HG02798 (cell line): ENCODE data around the gene SLC8A2.

Source experiments
- ATAC-seq: cut with Tn5 transposase; IDR thresholded peaks from one replicate; pipeline ENCODE4 v1.9.1; 2021; ENCODE audit warnings: mild to moderate bottlenecking; ENCODE audit not compliant: unreplicated experiment, poor library complexity

The SLC8A2 gene

DNA sequence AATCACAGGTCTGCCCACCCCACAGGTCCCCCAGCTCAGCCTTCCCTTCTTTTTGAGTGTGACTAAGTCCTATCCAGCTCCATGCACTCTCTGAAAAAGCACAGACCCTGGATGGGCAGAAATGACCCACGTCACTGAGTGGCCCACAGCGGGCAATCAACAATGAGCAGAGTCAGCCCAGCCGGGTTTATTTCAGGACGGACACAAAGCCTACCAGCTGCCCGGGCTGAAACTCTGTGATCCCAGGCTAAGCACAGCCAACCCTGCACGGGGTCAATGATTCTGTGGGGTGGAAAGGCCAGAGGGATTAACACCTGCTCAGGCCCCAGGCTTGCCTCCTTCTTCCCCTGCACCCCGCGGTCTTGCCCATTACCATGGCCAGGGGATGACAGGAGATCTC, 34.8 kb upstream of the SLC8A2 start:
- ATAC-seq = no peak

DNA sequence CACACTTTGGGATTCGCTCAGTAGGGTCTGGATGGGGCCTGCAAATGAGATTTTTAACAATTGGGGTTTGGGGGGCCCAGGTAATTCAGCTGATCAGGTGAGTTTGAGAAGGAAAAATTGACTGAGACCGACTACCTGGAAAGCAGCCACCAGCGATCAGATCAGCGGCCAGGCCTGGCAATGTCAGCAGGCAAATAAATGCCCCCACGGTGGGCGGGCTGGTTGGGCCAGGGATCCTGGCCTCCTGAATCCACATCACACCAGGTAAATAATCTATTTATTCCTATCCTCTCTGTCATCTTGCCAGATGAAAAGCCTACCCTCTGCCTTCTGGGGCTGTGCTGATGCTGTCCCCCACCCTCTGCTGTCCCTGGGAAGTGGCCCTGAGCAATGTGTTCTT, 33.8 kb upstream of the SLC8A2 start:
- no peak for ATAC-seq

- no peak for ATAC-seq
Measured at GRCh38 chr19:47503826-47504150, 32.1 kb upstream of the SLC8A2 start.

- no peak for ATAC-seq
Measured at GRCh38 chr19:47503130-47503825, 31.6 kb upstream of the SLC8A2 start.

- ATAC-seq = no peak
Measured at GRCh38 chr19:47499863-47500830, 28.5 kb upstream of the SLC8A2 start.

- ATAC-seq = no peak
Measured at GRCh38 chr19:47499371-47499770, 27.7 kb upstream of the SLC8A2 start.

DNA sequence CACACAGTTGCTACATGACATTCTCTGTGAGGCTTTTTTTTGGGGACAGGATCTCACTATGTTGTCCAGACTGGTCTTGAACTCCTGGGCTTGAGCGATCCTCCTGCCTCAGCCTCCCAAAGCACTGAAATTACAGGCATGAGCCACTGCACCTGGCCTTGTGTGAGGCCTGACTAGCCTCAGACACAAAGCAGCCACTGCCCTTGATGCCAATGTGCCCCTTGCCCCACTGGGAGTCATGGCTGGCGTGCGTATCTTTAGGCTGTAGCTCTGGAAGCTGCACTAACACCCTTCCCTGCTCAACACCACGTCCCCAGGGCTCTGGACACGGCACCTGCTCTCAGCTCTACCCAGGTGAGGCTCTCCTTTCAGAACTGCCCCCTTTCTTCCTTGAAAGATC, 26.9 kb upstream of the SLC8A2 start:
- no peak for ATAC-seq

GRCh38 chr19:47497821-47498520, 26.3 kb upstream of the SLC8A2 start:
- ATAC-seq = no peak

DNA sequence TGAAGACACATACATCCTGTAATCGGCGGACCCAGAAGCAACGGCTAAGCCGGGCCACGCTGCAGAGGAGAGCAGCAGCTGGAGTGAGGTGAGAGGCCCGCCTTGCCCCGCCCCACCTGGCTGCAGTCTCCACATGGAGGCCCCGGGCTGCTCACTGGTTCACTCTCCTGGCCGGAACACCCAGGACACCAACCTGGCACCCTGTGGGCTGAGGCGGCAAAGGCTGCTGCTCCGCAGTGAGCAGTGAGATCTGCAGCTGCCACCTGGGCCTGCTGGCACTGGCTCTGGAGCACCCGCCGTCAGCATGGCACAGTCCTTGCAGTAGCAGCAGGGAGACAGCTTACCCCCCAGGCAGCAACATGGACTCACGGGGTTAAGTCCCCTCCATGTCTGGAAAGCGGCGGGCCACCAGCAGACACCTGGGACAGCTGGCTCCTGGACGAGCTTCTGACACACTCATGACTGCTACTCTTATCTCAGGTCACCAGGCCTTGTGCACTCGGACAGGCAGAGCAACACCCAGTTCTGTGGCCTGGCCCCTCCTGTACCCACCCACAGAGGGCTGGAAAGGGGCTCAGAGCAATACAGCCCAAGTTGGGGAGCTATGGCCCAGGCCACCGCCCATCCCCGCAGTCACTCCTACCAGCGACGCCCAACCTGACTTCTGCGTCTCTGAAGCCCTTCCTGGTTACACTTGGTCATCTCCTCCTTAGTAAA, 25.5 kb upstream of the SLC8A2 start:
- ATAC-seq = no peak

GRCh38 chr19:47495478-47496372, 24.0 kb upstream of the SLC8A2 start:
- no peak for ATAC-seq

DNA sequence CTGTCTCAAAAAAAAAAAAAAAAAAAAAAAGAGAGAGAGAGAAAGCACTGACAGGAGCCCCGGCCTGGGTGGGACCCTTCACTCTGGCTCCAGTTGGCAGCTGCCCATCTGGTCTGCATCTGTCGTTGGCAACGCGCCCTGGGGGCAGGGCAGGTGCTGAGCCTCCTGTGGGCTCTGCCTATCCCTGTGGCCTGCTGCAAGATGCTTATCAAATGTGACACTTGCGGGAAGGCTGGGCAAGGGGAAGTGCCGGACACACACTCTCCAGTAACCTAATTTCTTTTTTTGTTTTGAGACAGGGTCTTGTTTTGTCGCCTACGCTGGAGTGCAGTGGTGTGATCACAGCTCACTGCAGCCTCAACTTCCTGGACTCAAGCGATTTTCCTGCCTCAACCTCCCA, 23.0 kb upstream of the SLC8A2 start:
- no peak for ATAC-seq

DNA sequence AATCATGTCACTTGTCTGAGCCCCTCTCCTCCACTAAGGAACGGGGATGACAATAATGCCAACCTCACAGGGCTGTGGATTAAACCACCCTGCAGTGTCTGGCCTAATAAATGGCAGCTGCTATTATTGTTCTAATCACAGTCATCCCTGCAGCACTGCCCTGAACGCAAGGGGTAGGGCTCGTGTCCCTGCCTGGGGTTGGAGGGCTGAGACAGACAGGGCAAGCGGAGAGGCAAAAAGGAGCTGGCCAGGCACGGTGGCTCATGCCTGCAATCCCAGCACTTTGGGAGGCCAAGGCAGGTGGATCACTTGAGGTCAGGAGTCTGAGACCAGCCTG, 22.5 kb upstream of the SLC8A2 start:
- no peak for ATAC-seq

DNA sequence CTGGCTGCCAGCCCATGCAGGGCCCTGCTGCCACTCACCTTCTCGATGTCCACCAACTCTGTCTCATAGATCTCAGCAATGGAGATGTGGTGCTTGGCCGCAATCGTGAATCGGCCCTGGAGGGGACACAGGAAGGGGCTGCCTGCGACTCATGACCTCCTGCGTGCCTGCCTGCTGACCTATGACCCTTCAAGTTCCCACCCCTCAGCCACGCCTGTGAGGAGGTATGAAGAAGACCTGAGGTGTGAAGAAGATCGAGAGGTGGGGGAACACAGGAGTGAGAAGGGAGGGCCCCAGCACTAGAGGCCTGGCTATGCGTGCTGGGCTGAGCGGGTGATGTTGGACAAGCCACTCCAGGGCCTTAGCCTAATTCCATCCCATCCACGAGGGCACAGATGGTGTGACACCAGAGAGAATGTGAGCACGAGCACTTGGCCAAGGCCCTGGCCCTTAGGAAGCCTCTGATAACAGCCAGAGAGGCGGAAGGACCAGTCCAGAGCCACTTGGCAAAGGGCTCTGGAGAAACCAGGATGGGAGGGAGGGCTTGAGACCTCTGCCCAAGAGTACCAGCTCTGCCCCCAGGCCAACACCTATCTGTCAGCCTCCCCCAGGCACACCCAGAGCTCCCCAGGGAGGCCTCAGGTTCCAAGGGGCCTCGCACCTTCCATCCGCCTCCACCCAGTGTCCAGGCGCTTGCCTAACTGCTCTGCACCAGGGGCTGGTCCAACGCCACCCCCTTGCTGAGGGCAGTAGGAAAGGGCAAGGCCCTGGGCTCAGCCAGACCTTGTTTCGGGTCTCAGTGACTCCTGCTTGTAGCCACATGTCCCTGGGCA, 21.9 kb upstream of the SLC8A2 start:
- no peak for ATAC-seq

DNA sequence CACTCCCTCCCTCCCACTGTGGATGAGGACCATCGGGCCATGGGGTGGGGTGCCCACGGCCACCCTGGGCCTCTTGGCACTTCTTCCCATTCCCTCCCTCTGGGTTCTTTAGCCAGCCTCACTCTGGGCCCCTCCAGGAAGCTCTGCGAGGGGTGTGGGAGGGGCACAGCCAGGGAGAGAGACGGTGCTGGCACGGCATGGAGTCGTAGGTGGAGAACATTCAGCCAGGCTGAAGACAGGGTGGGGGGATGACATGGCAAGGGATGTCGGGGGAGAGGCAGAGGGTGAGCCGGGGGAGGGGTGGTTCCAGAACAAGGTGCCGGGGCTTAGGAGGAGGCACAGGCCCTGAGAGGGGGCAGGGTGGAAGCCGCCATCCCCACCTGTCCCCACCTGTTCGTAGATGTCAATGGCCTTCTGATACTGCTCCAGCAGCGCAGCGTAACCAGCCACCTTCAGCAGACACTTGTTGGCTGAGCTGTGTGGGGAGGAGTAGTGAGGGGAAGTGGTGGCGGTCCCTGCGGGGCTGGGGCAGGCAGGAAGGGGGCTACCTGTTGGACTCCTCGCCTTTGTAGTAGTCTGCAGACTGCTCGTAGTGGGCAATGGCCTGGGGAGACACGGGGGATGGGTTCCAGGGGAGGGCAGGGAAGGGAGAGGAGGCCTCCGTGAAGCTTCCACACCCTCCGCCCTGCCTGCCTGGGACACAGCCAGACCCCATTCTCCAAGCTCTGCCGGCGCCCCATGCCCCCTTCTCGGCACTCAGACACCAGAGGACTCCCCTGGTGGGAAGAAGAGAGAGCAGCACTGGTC, 21.1 kb upstream of the SLC8A2 start:
- ATAC-seq = no peak

DNA sequence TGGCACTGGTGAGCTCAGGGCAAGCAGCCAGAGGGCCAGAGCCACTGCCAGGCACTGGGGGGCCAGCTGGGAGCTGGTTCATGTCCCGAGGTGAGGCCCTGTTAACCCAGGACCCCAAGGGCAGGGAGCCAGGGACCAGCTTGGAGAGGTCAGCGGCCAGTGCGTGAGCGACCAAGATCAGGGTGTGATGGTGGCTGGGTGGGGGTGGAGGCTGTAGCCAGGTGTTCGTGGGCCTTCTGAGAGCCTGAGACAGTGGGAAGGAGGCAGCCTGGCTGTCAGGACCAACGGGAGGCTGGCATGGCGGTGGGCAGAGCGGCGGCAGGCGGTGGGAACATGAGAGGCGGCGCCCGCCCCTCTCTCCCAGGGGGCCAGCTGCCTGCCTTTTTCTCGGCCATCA, 20.4 kb upstream of the SLC8A2 start:
- ATAC-seq = no peak

DNA sequence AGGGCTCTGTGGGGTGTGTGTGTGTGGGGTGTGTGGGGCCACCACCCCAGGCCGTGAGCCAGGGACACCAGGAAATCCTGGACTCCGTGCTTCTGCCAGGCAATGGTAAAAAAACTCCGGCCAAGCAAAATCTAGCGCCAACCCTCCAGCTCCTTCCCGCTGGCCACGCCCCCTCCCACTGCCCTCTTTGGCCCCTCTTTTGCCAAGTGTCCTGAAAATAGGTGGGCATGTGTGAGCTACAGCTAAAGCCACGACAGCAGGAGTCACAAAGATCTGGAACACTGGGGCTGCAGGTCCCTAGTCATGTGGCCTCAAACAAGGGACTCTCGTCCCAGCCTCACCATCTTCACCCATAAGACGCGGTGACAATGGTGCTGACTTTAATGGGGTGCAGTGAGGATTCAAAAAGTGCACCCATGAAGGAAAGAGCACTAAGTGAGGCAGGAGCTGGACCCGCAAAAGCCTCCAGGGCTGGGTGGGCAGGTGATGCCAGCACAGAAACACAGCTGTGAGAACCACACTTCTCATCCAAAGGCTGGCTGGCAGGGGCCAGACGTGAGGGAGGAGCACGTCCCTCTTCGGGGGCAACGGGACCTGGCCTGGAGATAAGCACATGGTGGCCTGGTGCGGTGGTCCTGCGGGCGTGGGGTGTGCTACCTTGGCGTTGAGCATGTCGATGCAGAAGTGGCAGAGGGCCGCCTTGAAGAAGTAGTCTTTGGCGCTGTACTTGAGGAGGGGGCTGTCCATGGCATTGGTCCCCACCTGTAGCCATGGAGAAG, 19.9 kb upstream of the SLC8A2 start:
- no peak for ATAC-seq

DNA sequence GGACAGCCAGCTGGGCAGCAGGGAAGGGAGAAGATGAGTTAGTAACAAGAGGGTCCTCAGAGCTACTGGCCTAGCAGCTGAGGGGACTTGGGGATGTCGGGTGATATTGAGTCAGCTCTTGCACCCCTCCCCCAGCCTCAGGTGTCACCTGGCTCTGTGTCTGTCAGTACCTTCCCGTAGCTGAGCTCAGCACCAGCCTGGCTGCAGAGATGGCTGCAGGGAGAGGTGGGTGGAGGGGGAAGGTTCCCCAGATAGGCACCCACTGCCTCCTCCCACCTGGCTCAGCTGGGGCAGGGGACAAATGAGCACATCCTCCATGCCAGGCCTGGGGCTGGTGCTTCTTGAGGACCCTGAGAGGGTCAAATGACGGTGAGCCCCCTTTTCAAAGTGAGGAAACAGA, 19.2 kb upstream of the SLC8A2 start:
- ATAC-seq = no peak
